HG03135 (cell line): ENCODE data around the gene FAM163A.
"Not testable (repeated sequence)": the region's sequence is repeated elsewhere in the genome, so short reads cannot be mapped to it uniquely, and the experiment has no call there.

Experiments used
- ATAC-seq: cut with Tn5 transposase; IDR thresholded peaks from one replicate; pipeline ENCODE4 v1.9.1; 2021; ENCODE audit warnings: mild to moderate bottlenecking, moderate library complexity; ENCODE audit not compliant: unreplicated experiment

Gene FAM163A

GRCh38 chr1:179742717-179743678 lies at the start of gene FAM163A:
TSS of gene FAM163A (plus strand) at chr1:179743291. CDS start at chr1:179813098, 69,807 bp downstream.
- no peak for ATAC-seq

- ATAC-seq, result not testable (repeated sequence)
Observed at GRCh38 chr1:179694530-179694929, 48.6 kb upstream of the FAM163A start.

- ATAC-seq, result no peak
Observed at GRCh38 chr1:179702946-179703539, 40.0 kb upstream of the FAM163A start.

DNA sequence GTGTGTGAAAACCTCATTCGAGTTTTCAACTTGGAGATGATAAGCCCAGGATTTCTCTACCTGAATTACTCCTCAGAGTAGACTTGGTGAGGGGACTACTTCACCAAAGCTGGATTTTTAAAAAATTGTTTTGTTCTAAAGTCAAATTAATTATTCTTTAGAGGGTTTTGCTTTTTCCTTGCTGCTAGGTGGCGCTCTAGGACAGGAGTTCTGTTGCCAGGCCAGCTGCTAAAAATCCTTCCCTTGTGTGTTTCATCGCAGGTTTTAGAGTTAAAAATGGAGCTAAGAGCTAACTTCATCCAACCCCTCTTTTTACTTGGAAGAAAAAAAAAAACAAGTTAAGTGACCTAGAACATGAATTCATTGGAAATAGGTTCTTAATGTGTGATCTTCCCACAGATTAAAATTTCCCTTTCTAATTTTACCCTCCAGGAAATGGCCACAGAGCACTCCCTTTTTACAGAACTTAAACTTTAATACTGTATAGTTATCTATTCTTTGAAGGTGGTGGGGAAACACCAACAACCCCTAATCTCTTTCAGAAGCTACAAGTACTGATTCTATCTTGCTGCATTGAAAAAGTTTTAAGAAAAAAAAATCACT lies 36.7 kb upstream of the FAM163A start:
- no peak for ATAC-seq

- ATAC-seq, result no peak
Observed at GRCh38 chr1:179707406-179707805, 35.7 kb upstream of the FAM163A start.

DNA sequence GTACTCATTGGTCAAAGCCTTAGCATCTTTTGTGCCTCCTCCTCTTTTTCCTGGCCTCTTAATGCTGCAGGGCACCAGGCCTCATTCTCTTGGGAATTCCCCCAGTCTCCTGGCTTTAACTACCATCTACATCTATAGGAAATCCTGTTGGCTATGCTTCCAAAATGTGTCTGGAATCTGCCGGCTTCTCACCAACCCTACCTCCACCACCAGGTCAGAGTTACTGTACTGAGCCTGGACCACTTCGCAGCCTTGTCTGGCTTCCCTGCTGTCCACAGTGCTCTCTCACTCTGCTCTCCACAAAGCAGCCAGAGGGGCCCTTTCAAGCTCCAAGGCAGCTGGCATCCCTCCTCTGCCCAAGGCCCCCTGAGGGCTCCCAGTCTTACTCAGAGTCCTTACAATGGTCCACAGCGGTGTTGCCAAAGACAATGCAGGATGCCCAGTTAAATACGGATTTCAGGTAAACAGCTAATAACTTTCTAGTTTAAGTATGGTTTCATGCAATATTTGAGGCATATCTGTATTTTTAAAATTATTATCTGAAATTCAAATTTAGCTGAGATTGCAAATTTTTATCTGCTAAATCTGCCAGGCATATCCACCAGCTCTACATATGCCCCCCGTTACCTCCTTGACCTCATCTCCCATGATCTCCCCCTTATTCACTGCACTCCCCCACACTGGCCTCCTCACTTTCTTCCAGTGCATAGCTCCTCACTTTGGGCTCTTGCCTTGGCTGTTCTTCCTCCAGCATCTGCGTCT lies 34.5 kb upstream of the FAM163A start:
- ATAC-seq, result no peak

- ATAC-seq, result peak; percentile 83
Observed at GRCh38 chr1:179709841-179710329, 33.2 kb upstream of the FAM163A start.

- ATAC-seq, result no peak
Observed at GRCh38 chr1:179714159-179714558, 28.9 kb upstream of the FAM163A start.

- no peak for ATAC-seq
Observed at GRCh38 chr1:179714623-179715022, 28.5 kb upstream of the FAM163A start.

DNA sequence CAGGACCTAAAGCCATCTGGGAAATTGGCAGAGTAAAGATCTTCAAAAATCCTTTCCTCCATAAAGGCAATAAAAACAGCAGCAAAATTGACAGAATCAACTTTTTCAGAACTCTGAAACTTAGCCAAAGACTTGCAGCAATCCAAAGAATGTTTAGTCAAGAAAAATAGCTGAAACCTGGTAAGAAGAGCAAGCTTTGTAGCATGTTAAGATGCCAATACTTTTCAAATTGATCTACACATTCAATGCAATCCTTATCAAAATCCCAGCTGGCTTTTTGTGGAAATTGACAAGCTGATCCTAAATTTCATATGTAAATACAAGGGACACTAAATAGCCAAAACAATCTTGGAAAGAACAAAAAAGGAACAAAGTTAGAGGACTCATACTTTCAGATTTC lies 23.8 kb upstream of the FAM163A start:
- ATAC-seq, result no peak

DNA sequence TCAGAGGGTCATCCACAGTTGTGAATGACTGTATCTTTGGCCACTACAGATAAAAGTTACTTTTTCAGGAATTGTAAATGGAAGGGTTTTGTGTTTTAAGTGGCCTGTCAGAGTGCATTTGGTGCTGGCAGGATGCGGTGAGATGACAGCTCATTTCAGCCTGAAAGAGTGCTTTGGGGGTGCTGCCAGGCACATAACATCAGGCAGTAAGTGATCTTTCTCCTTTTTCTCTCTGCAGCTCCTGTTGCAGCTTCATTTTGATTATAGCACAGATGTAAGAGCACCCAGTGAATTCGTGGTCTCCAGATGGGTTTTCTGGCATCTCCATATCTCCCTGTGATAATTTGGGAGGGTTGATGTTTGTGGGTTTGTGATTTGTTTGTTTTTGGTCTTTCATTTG lies 14.8 kb upstream of the FAM163A start:
- ATAC-seq, result no peak

DNA sequence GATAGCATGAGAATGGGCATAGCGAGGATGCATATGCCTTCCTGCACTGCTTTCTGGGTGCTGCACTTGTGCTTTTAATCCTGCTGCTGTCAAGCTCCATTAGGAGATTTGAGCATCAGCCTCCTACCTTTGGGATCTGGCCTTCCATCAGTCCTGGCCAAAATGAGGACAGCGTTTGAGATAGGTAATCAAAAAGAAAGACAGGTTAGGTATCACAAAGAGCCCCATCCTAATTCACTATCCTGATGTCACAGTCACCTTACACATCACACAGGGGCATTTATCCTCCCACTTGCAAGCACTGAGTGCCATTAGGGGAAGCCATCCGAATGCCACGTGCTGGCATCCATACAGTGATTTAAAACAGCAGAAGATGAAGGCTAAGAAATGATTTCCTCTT lies 13.2 kb upstream of the FAM163A start:
- no peak for ATAC-seq

GRCh38 chr1:179731643-179732042 lies 11.4 kb upstream of the FAM163A start:
- ATAC-seq, result no peak

GRCh38 chr1:179742291-179742690 lies 800 bp upstream of the FAM163A start:
- ATAC-seq, result no peak

- ATAC-seq, result no peak
Observed at GRCh38 chr1:179743679-179744400, 749 bp downstream of the FAM163A start.

DNA sequence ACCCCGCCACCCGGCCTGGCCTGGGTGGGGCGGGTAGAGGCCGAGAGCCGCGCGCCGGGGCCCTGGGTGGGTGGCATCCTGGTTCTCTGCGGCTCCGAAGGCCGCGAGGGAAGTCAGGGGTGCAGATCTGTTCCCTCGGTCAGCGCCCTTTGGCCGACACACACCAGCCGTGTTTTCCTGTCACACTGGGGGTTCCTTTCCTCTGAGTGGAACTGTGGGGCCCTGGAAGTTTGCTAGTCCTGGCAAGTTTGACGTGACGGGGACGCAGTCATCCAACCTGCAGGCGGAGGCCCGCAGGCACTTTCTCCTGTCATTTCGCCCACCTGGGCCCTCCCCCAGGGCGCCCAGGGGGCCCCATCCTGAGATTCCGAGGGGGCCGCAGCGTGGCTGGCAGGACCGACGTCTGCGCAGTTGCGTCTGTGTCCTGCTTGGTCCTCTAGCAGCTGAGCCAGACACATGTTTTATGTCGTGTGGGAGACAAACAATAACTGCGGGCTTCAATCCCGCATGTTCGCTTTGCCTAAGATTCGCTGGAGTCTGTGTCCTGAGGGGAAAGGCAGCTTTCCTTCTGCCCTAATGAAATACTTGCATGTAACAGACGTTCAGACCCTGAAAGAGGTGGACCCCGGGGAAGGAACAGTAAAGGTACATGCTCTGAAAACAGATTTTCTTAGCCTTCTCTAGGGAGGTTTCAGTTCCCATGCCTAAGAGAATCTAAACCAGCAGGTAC lies 1.5 kb downstream of the FAM163A start:
- no peak for ATAC-seq

DNA sequence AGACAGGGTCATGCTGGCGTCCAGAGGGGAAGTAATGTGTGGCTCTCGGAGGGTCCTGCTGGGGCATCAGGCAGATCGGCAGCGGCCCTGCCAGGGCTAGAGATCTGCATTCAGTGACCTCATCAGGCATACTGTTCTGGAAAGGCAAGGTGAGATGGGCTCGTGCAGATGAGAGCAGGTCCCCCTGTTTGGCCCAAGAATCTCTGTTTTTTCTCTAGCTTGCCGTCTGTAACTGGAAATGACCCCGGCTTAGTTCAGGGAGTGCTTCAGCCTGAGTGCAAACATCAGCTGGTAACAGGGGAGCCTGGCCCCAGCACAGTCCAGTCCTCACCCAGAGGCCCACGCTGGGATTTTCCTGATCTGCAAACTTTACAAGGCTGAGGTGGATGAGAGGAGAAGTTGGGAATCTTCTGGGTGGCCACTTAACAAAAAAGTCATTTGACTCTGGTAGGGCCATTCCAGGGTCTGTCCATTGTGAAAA lies 2.1 kb downstream of the FAM163A start:
- ATAC-seq, result no peak

DNA sequence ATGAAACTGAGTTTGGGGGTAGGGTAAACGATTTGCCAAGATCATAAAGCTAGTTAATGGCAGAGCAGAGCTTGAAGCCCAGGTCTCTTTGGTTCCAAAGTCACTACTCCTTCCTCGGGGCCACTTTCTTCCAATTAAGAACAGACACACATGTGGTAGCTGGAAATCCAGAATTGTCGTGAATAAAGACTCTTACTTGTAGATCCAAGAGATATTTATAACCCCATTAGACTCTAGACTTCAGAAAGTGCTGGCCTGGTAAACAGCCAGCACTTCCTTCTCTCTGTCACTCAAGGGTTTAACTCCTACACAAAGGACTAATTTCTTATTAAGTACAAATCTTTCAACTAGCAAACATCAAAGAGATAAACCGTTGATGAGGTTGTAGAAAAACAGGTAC lies 2.7 kb downstream of the FAM163A start:
- no peak for ATAC-seq

DNA sequence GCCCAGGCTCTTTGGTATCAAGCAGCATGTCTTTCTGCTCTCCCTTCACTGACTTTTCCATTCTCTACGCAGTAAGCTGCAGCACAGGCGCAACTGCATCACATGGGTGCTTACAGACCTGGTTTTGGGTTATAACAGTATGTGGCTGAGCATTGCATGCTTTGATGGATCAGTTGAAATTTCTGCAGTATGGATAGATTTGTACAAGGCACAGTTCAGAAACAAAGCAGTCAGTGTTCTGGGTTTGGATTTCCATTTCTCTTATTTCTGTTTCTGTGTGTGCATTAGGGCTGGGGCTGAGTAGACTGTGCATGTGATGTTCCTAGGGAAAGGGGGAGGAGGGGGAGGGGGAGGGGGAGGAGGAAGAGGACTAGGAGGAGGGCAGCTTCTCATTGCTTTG lies 4.5 kb downstream of the FAM163A start:
- no peak for ATAC-seq
